HepG2 (cell line): ENCODE measurements around the gene SCAF4. TPM values are rescaled to one million over a fixed set of nuclear protein-coding genes. Genes with fewer than 3 reads are reported as not detected.

Experiments used
- AFF4 ChIP-seq: sonication (generic); formaldehyde crosslinking; IDR thresholded peaks from 2 replicates; pipeline ENCODE4 v1.4.0; 2020; ENCODE audit warnings: missing genetic modification reagents
- CCAR2 ChIP-seq: fragments of 200-400 bp; formaldehyde crosslinking; optimal IDR thresholded peaks from 2 replicates; pipeline ENCODE3; 2018; ENCODE audit warnings: low read depth, mild to moderate bottlenecking, low read length, moderate library complexity
- DMAP1 ChIP-seq: IDR thresholded peaks from 2 replicates; pipeline ENCODE4 v1.6.1; 2016
- ELF4 ChIP-seq: sonication (generic); formaldehyde crosslinking; IDR thresholded peaks from 2 replicates; pipeline ENCODE4 v1.5.0; 2020; ENCODE audit warnings: missing genetic modification reagents, mild to moderate bottlenecking, moderate library complexity, borderline replicate concordance
- ESRRA ChIP-seq: sonication (generic); formaldehyde crosslinking; IDR thresholded peaks from 2 replicates; pipeline ENCODE4 v1.5.1; 2020; ENCODE audit warnings: mild to moderate bottlenecking, low read depth, missing genetic modification reagents
- FOXA3 ChIP-seq: IDR thresholded peaks from 2 replicates; pipeline ENCODE4 v1.6.1; 2016; ENCODE audit warnings: missing genetic modification reagents, missing compliant biosample characterization
- FOXP1 ChIP-seq, 2 experiments: fragments of 450-650 bp in 1 of 2; IDR thresholded peaks; 2 replicates each; pipeline ENCODE4 v1.6.1; 2017 to 2018; ENCODE audit warnings: antibody characterized with exemption in 1 of 2
- GPBP1L1 ChIP-seq: sonication (generic); formaldehyde crosslinking; IDR thresholded peaks from 2 replicates; pipeline ENCODE4 v1.5.0; 2020; ENCODE audit warnings: mild to moderate bottlenecking, missing genetic modification reagents
- GPN1 ChIP-seq: sonication (generic); formaldehyde crosslinking; IDR thresholded peaks from 2 replicates; pipeline ENCODE4 v1.5.1; 2020; ENCODE audit warnings: missing genetic modification reagents, borderline replicate concordance
- JDP2 ChIP-seq: sonication (generic); formaldehyde crosslinking; IDR thresholded peaks from 2 replicates; pipeline ENCODE4 v1.8.1; 2022; ENCODE audit warnings: missing genetic modification reagents, borderline replicate concordance
- MIER2 ChIP-seq: IDR thresholded peaks from 2 replicates; pipeline ENCODE4 v1.6.1; 2016; ENCODE audit warnings: missing biosample characterization, missing genetic modification reagents
- MIER3 ChIP-seq: IDR thresholded peaks from 2 replicates; pipeline ENCODE4 v1.6.1; 2016; ENCODE audit warnings: missing compliant biosample characterization, borderline replicate concordance
- NFE2 ChIP-seq: sonication (generic); formaldehyde crosslinking; IDR thresholded peaks from 2 replicates; pipeline ENCODE4 v1.4.0; 2020; ENCODE audit warnings: missing genetic modification reagents
- NFYC ChIP-seq: IDR thresholded peaks from 2 replicates; pipeline ENCODE4 v1.6.1; 2016; ENCODE audit warnings: missing genetic modification reagents, missing compliant biosample characterization
- POLR2AphosphoS5 ChIP-seq: IDR thresholded peaks from 2 replicates; pipeline ENCODE4 v1.6.1; 2012; ENCODE audit warnings: low read depth, low read length
- REXO4 ChIP-seq: sonication (generic); formaldehyde crosslinking; IDR thresholded peaks from 2 replicates; pipeline ENCODE4 v1.8.0; 2022; ENCODE audit warnings: missing genetic modification reagents, mild to moderate bottlenecking, borderline replicate concordance
- SMAD9 ChIP-seq: sonication (generic); formaldehyde crosslinking; IDR thresholded peaks from 2 replicates; pipeline ENCODE4 v1.5.1; 2020; ENCODE audit warnings: mild to moderate bottlenecking, missing genetic modification reagents
- TEAD3 ChIP-seq: optimal IDR thresholded peaks from 2 replicates; pipeline ENCODE3; 2016; ENCODE audit warnings: borderline replicate concordance
- TSC22D2 ChIP-seq: sonication (generic); formaldehyde crosslinking; IDR thresholded peaks from 2 replicates; pipeline ENCODE4 v1.5.1; 2020; ENCODE audit warnings: missing genetic modification reagents, mild to moderate bottlenecking, borderline replicate concordance
- ZFP36L2 ChIP-seq: sonication (generic); formaldehyde crosslinking; IDR thresholded peaks from 2 replicates; pipeline ENCODE4 v1.4.0; 2020; ENCODE audit warnings: missing genetic modification reagents
- ZNF136 ChIP-seq: sonication (generic); formaldehyde crosslinking; IDR thresholded peaks from 2 replicates; pipeline ENCODE4 v1.8.1; 2022; ENCODE audit warnings: low read depth, mild to moderate bottlenecking, moderate library complexity, missing genetic modification reagents
- ZNF577 ChIP-seq: sonication (generic); formaldehyde crosslinking; IDR thresholded peaks from 2 replicates; pipeline ENCODE4 v1.4.0; 2020; ENCODE audit warnings: mild to moderate bottlenecking, low read depth, missing genetic modification reagents, borderline replicate concordance
- ZNF607 ChIP-seq: sonication (generic); formaldehyde crosslinking; IDR thresholded peaks from 2 replicates; pipeline ENCODE4 v1.5.1; 2020; ENCODE audit warnings: missing genetic modification reagents, mild to moderate bottlenecking, borderline replicate concordance
- ZNF674 ChIP-seq: sonication (generic); formaldehyde crosslinking; IDR thresholded peaks from 2 replicates; pipeline ENCODE4 v1.5.0; 2020; ENCODE audit warnings: low read depth, mild to moderate bottlenecking, missing genetic modification reagents
- ZNF776 ChIP-seq: sonication (generic); formaldehyde crosslinking; IDR thresholded peaks from 2 replicates; pipeline ENCODE4 v1.4.0; 2020; ENCODE audit warnings: mild to moderate bottlenecking, missing genetic modification reagents
- ZNF788 ChIP-seq: sonication (generic); formaldehyde crosslinking; IDR thresholded peaks from 2 replicates; pipeline ENCODE4 v1.5.0; 2020; ENCODE audit warnings: mild to moderate bottlenecking, missing genetic modification reagents, borderline replicate concordance
- ZNF841 ChIP-seq: sonication (generic); formaldehyde crosslinking; IDR thresholded peaks from 2 replicates; pipeline ENCODE4 v1.8.1; 2023; ENCODE audit warnings: missing genetic modification reagents, borderline replicate concordance
- ZSCAN9 ChIP-seq: IDR thresholded peaks from 2 replicates; pipeline ENCODE4 v1.6.1; 2016; ENCODE audit warnings: borderline replicate concordance
- polyA plus RNA-seq, 8 experiments: library from polyadenylated mRNA; depleted of rRNA in 3 of 8; stranded (reverse) in 7 of 8; unstranded in 1 of 8; fragments of >200 nt; fragmentation: Illumina TruSeq in 4 of 8; extraction: Trizol in 4 of 8; gene quantifications; 2 replicates each; pipeline versions ENCODE4 v1.2.1 to v1.2.3, GENCODE V29; 2011 to 2016; ENCODE audit warnings: low read depth in 4 of 8, missing spikeins in 1 of 8, mixed read lengths in 1 of 8; ENCODE audit not compliant: insufficient read depth in 1 of 8
- total RNA-seq, 5 experiments: library from RNA; depleted of rRNA; stranded (reverse); fragments of >200 nt; fragmentation: Illumina TruSeq; extraction: Trizol; gene quantifications; 2 replicates each; pipeline ENCODE4 v1.2.3, GENCODE V29; 2016; ENCODE audit warnings: low read depth in 1 of 5

Gene SCAF4
- total and polyA plus RNA-seq, 2 of the 13 experiments (the other 11 are each of a cell fraction or from before 2014, with no cell fraction given): 9.1 to 11.5 TPM

DNA sequence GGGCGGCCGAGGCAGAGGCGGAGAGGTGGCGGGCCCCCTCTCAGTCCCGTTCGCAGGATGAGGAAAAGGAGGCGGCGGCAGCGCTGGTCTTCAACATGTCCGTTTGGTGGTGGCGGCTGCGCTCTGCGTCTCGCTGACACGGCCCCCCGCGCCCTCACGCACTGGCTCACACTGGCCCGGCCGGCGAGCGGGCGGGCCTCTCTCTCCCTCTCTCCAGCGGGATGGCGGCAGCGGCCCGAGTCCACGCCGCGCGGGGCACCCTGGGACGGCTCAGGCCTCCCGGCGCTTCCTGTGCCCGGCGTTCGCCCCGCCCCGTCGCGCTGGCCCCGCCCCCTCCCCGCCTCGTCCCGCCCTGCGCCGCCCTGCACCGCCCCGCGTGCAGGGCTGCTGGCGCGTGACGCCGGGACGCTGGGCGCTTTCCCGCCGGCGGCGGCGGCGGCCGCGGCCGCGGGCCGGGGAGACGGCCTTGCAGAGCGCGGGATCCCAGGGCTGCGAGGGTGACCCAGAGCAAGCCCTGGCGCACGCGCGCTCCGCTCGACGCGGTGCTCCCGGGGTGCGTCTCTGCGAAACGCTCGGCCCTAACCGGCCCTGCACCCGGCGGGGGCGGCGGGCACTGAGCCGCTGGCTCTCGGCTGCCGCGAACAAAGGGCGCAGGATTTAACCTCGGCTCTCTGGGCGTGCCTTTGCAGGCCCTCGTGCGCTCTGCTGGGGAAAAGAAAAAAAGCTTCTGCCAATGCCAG lies at the start of gene SCAF4 (continued):
- TF ChIP-seq AFF4 (CRISPR knock-in tag): no peak
- peak; percentile 53; the same call in 1 of the 2 replicates for TF ChIP-seq ESRRA
- peak; percentile 66 for TF ChIP-seq ZNF607 (CRISPR knock-in tag)
- peak; percentile 37; the same call in 1 of the 2 replicates for TF ChIP-seq ZNF776
- TF ChIP-seq GPBP1L1: no peak
- TF ChIP-seq ZNF788: no peak; the same call in 1 of the 2 replicates
- TF ChIP-seq TEAD3: no peak
- no peak for TF ChIP-seq ZFP36L2 (CRISPR knock-in tag)
- TF ChIP-seq NFYC (CRISPR knock-in tag): no peak
- TF ChIP-seq GPN1 (CRISPR knock-in tag): no peak
- TF ChIP-seq ZNF577 (CRISPR knock-in tag): no peak
- TF ChIP-seq NFE2: no peak
- peak; percentile 68 for TF ChIP-seq POLR2AphosphoS5
- peak; percentile 85 for TF ChIP-seq DMAP1 (CRISPR knock-in tag)
- TF ChIP-seq JDP2 (CRISPR knock-in tag): peak; percentile 20; the same call in 1 of the 2 replicates
- peak; percentile 53; the same call in 1 of the 2 replicates for TF ChIP-seq REXO4 (CRISPR knock-in tag)
- no peak for TF ChIP-seq MIER2 (CRISPR knock-in tag)
- TF ChIP-seq ZSCAN9: no peak
- TF ChIP-seq ZNF841 (CRISPR knock-in tag): no peak
- TF ChIP-seq MIER3 (CRISPR knock-in tag): no peak
- no peak for TF ChIP-seq CCAR2
- TF ChIP-seq ZNF136 (CRISPR knock-in tag): no peak; the same call in 1 of the 2 replicates
- no peak for TF ChIP-seq FOXP1 (IDR thresholded peaks at IDR 0.05)
- TF ChIP-seq FOXP1 (CRISPR knock-in tag; IDR thresholded peaks at IDR 0.05): no peak
- 0 out of 2 replicates have a peak, but pooled peaks have one; percentile 72 for TF ChIP-seq ZNF674
- no peak for TF ChIP-seq ELF4
- TF ChIP-seq SMAD9 (CRISPR knock-in tag): no peak; the same call in 1 of the 2 replicates
- TF ChIP-seq TSC22D2: 0 out of 2 replicates have a peak, but pooled peaks have one; percentile 34
- TF ChIP-seq FOXA3 (CRISPR knock-in tag): no peak; the same call in 1 of the 2 replicates
